ENCODE measurements around the gene FUT9. TPM values are rescaled to one million over a fixed set of nuclear protein-coding genes. Genes with fewer than 3 reads are reported as not detected.

The FUT9 gene
- total and polyA plus RNA-seq, 2 of the 8 experiments (the other 6 are each of a cell fraction or from before 2014, with no cell fraction given) = 0.85 to 4.9 TPM

- TF ChIP-seq FOSL1 (IDR thresholded peaks at IDR 0.05; ENCODE audit: insufficient read depth, low read depth, low read length) = no peak
- peak; percentile 71; the same call in 1 of the 2 replicates for TF ChIP-seq SP1 (IDR thresholded peaks at IDR 0.05; ENCODE audit: low read depth, low read length)
- TF ChIP-seq TCF12 (IDR thresholded peaks at IDR 0.05; ENCODE audit: low read depth, low read length) = peak; percentile 97
- TF ChIP-seq RAD21 (IDR thresholded peaks at IDR 0.05 in 1 of 2, conservative IDR thresholded peaks at IDR 0.05 in 1 of 2; ENCODE audit: low read depth in 2 of 2, low read length in 2 of 2) = peak in 1 of 2 experiments; percentile 10; a peak in 1 of 4 replicates
- TF ChIP-seq NRF1 (IDR thresholded peaks at IDR 0.05; ENCODE audit: low read depth, low read length) = no peak
- no peak; the same call in 1 of the 2 replicates for TF ChIP-seq JUND (IDR thresholded peaks at IDR 0.05; ENCODE audit: low read length)
- TF ChIP-seq CHD2 (IDR thresholded peaks at IDR 0.05; ENCODE audit: low read length) = no peak
- TF ChIP-seq SP4 (IDR thresholded peaks at IDR 0.05; ENCODE audit: low read length) = no peak
- TF ChIP-seq SIX5 (IDR thresholded peaks at IDR 0.05; ENCODE audit: low read depth, low read length) = no peak
- TF ChIP-seq EP300 (IDR thresholded peaks at IDR 0.05; ENCODE audit: borderline replicate concordance in 1 of 2, low read depth in 2 of 2, low read length in 2 of 2) = peak in 1 of 2 experiments; percentile 76; a peak in 1 of 3 replicates
- no peak for TF ChIP-seq CTCF (IDR thresholded peaks at IDR 0.05; ENCODE audit: control extremely low read depth in 1 of 3, insufficient read depth in 1 of 3, low read depth in 1 of 3, low read length in 3 of 3)
- TF ChIP-seq KDM1A (IDR thresholded peaks at IDR 0.05; ENCODE audit: borderline replicate concordance, low read length) = no peak
- TF ChIP-seq E2F6 (IDR thresholded peaks at IDR 0.05) = no peak
- TF ChIP-seq MAX (IDR thresholded peaks at IDR 0.05) = no peak
- peak; percentile 97 for TF ChIP-seq POU5F1 (IDR thresholded peaks at IDR 0.05; ENCODE audit: low read depth, low read length)
- TF ChIP-seq SAP30 (IDR thresholded peaks at IDR 0.05; ENCODE audit: insufficient read depth, insufficient replicate concordance, low read length) = no peak
- no peak for TF ChIP-seq BRCA1 (IDR thresholded peaks at IDR 0.05; ENCODE audit: low read depth, low read length)
- TF ChIP-seq RBBP5 (IDR thresholded peaks at IDR 0.05; ENCODE audit: borderline replicate concordance, low read depth, low read length) = no peak
- no peak for TF ChIP-seq SIRT6 (IDR thresholded peaks at IDR 0.05; ENCODE audit: low read length)
- TF ChIP-seq SRF (IDR thresholded peaks at IDR 0.05; ENCODE audit: low read depth, low read length) = no peak
- TF ChIP-seq YY1 (IDR thresholded peaks at IDR 0.05; ENCODE audit: low read depth, low read length) = no peak
- peak; percentile 60; the same call in 1 of the 2 replicates for TF ChIP-seq TEAD4 (IDR thresholded peaks at IDR 0.05; ENCODE audit: low read depth, low read length)
- no peak for TF ChIP-seq SIN3A (conservative IDR thresholded peaks at IDR 0.05 in 1 of 2, IDR thresholded peaks at IDR 0.05 in 1 of 2; ENCODE audit: low read depth in 1 of 2, low read length in 2 of 2)
These were observed 146.9 kb downstream of the FUT9 start (continued) for GRCh38 chr6:96162711-96163120.
